IMR-90 (cell line): ENCODE results near the gene PDLIM1. TPM values are rescaled to one million over a fixed set of nuclear protein-coding genes. Genes with fewer than 3 reads are reported as not detected.

Experiments used
- ATAC-seq: fragments of 200-7000 bp; cut with Tn5 transposase; 2 replicates; pipeline ENCODE4 v1.9.1; 2020; ENCODE audit warnings: low read depth, mild to moderate bottlenecking, moderate library complexity
- BruUV-seq: library from RNA; stranded (reverse); fragments of 400-500 nt; replicated peaks from 2 replicates; lab custom pipeline; 2021; lab: Mats Ljungman, UMichigan
- CTCF ChIA-PET: fragments of 300-600 bp; formaldehyde crosslinking; extraction: SDS; loops from one replicate; lab custom pipeline; 2021; ENCODE audit warnings: antibody characterized with exemption; lab: Yijun Ruan, JAX
- POLR2A ChIA-PET: fragments of 300-600 bp; sonication (Branson Sonifier 250); formaldehyde crosslinking; loops from one replicate; lab custom pipeline; 2022; ENCODE audit warnings: antibody characterized with exemption; ENCODE audit not compliant: unreplicated experiment; lab: Charles Lee
- DNase-seq: peaks from one replicate; pipeline ENCODE4 v3.0.0; 2013
- H2AFZ ChIP-seq: replicated peaks from 2 replicates; pipeline ENCODE3; 2013; ENCODE audit warnings: low read length, mild to moderate bottlenecking; ENCODE audit not compliant: poor library complexity
- H2AK5ac ChIP-seq: 2 replicates; pipeline ENCODE4 v1.6.1; 2013; ENCODE audit warnings: low read depth, low read length, inconsistent platforms
- H2AK9ac ChIP-seq: replicated peaks from 2 replicates; pipeline ENCODE3; 2013; ENCODE audit warnings: mild to moderate bottlenecking, low read depth, low read length, moderate library complexity; ENCODE audit not compliant: poor library complexity
- H2BK120ac ChIP-seq: 2 replicates; pipeline ENCODE4 v1.6.1; 2013; ENCODE audit warnings: low read depth, low read length, inconsistent platforms
- H2BK15ac ChIP-seq: 3 replicates; pipeline ENCODE4 v1.6.1; 2013; ENCODE audit warnings: low read depth, low read length, inconsistent platforms
- H2BK20ac ChIP-seq: 2 replicates; pipeline ENCODE4 v1.6.1; 2013; ENCODE audit warnings: low read depth, mild to moderate bottlenecking, inconsistent platforms, low read length, moderate library complexity
- H2BK5ac ChIP-seq: 2 replicates; pipeline ENCODE4 v1.6.1; 2013; ENCODE audit warnings: mild to moderate bottlenecking, low read depth, low read length, inconsistent platforms; ENCODE audit not compliant: poor library complexity, severe bottlenecking
- H3K14ac ChIP-seq: replicated peaks from 2 replicates; pipeline ENCODE4 v1.6.1; 2013; ENCODE audit warnings: low read depth, low read length, inconsistent platforms
- H3K18ac ChIP-seq: 2 replicates; pipeline ENCODE4 v1.6.1; 2013; ENCODE audit warnings: low read depth, low read length, control low read depth
- H3K23ac ChIP-seq: 2 replicates; pipeline ENCODE4 v1.6.1; 2013; ENCODE audit warnings: low read depth, low read length, inconsistent platforms
- H3K27ac ChIP-seq: 2 replicates; pipeline ENCODE4 v1.5.1; 2013; ENCODE audit warnings: mild to moderate bottlenecking, control low read depth, low read length; ENCODE audit not compliant: insufficient read depth
- H3K27me3 ChIP-seq: 2 replicates; pipeline ENCODE4 v1.6.1; 2013; ENCODE audit warnings: low read length; ENCODE audit not compliant: control insufficient read depth, insufficient read depth
- H3K36me3 ChIP-seq: 2 replicates; pipeline ENCODE4 v1.6.1; 2013; ENCODE audit warnings: low read length, mixed read lengths; ENCODE audit not compliant: control insufficient read depth, insufficient read depth
- H3K4ac ChIP-seq: 2 replicates; pipeline ENCODE4 v1.6.1; 2013; ENCODE audit warnings: low read depth, low read length, inconsistent platforms
- H3K4me1 ChIP-seq: 2 replicates; pipeline ENCODE4 v1.6.1; 2013; ENCODE audit warnings: low read length, mixed read lengths; ENCODE audit not compliant: control insufficient read depth, insufficient read depth
- H3K4me2 ChIP-seq: 2 replicates; pipeline ENCODE4 v1.6.1; 2013; ENCODE audit warnings: low read depth, mild to moderate bottlenecking, control low read depth, low read length, moderate library complexity
- H3K4me3 ChIP-seq: 2 replicates; pipeline ENCODE4 v1.5.1; 2013; ENCODE audit warnings: low read depth, mild to moderate bottlenecking, control low read depth, low read length, moderate library complexity; ENCODE audit not compliant: insufficient read depth
- H3K56ac ChIP-seq: 2 replicates; pipeline ENCODE4 v1.6.1; 2013; ENCODE audit warnings: low read length, inconsistent platforms; ENCODE audit not compliant: insufficient read depth; ENCODE audit errors: extremely low read depth
- H3K79me1 ChIP-seq, 2 experiments: 2 replicates each; pipeline ENCODE4 v1.6.1; 2013; ENCODE audit warnings: low read length in 2 of 2, inconsistent platforms in 1 of 2, low read depth in 1 of 2
- H3K9ac ChIP-seq: 2 replicates; pipeline ENCODE4 v1.6.1; 2013; ENCODE audit warnings: low read depth, low read length, control low read depth
- H3K9me1 ChIP-seq: 2 replicates; pipeline ENCODE4 v1.6.1; 2013; ENCODE audit warnings: low read length, inconsistent platforms; ENCODE audit not compliant: insufficient read depth
- H3K9me3 ChIP-seq: 2 replicates; pipeline ENCODE4 v1.6.1; 2013; ENCODE audit warnings: low read length; ENCODE audit not compliant: control insufficient read depth, insufficient read depth
- H4K20me1 ChIP-seq: 2 replicates; pipeline ENCODE4 v1.6.1; 2013; ENCODE audit warnings: low read length, inconsistent platforms; ENCODE audit not compliant: insufficient read depth
- H4K5ac ChIP-seq: 2 replicates; pipeline ENCODE4 v1.6.1; 2013; ENCODE audit warnings: mild to moderate bottlenecking, low read depth, low read length, control low read depth
- H4K8ac ChIP-seq, 2 experiments: 2 replicates each; pipeline ENCODE4 v1.6.1; 2013; ENCODE audit warnings: low read depth in 2 of 2, low read length in 2 of 2, control low read depth in 1 of 2, inconsistent platforms in 1 of 2
- H4K91ac ChIP-seq: 2 replicates; pipeline ENCODE4 v1.6.1; 2013; ENCODE audit warnings: low read depth, low read length, inconsistent platforms; ENCODE audit not compliant: insufficient read depth
- MAZ ChIP-seq: IDR thresholded peaks from 2 replicates; pipeline ENCODE4 v1.6.1; 2012; ENCODE audit warnings: low read depth, mild to moderate bottlenecking, low read length, improper control_type of control experiment, moderate library complexity, borderline replicate concordance
- WGBS, 2 experiments: methylation state at CpG; one replicate each; pipeline versions ENCODE4 v1.1.5 to v1.1.7; 2013; ENCODE audit warnings: missing lambda C conversion rate in 2 of 2; ENCODE audit not compliant: insufficient read length in 1 of 2; ENCODE audit errors: extremely low coverage in 2 of 2; 5-methylcytosine and 5-hydroxymethylcytosine counted together
- dilution Hi-C: fragments of 300-500 bp; cut with HindIII; formaldehyde crosslinking; loops from one replicate; pipeline ENCODE4 v1.14.3; 2018; ENCODE audit warnings: low sequenced_read_pairs; ENCODE audit not compliant: unreplicated experiment
- in situ Hi-C: fragments of 300-500 bp; cut with MboI; formaldehyde crosslinking; loops from 3 replicates; pipeline ENCODE4 v1.14.3; 2019; ENCODE audit warnings: low sequenced_read_pairs, inconsistent platforms, mixed read lengths
- intact Hi-C: fragments of 100-400 bp; cut with micrococcal nuclease; formaldehyde crosslinking; loops from 2 replicates; pipeline ENCODE4 v1.10.0; 2022
- polyA plus RNA-seq, 3 experiments: library from polyadenylated mRNA; depleted of rRNA; stranded (reverse); fragments of >200 nt; gene quantifications; 2 replicates each; pipeline ENCODE4 v1.2.3, GENCODE V29; 2012; ENCODE audit warnings: low replicate concordance in 1 of 3
- total RNA-seq: library from RNA; depleted of rRNA; stranded (reverse); fragments of >200 nt; gene quantifications from 2 replicates; pipeline ENCODE4 v1.2.3, GENCODE V29; 2012

PDLIM1 gene
- total and polyA plus RNA-seq, 2 of the 4 experiments (the other 2 are of a cell fraction): 30.1 to 187 TPM

DNA sequence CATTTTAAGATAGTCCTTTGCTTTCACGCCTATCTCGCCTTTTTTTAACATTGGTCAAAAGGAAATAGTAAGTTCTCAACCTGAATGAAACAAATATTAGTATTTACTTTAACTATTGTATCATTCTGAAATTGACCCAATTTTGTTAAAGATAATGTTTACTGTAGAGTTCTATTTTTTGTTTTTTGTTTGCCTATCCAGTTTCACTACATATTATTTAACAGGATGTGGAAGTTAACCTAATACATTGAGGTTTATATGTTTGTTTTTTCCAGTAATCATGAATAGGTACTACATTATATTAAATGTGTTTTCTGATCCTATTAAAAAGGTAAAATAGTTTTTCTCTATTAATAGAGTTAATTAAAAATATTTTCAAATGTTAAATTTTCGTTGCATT lies 70.3 kb downstream of the PDLIM1 start:
- ChIA-PET POLR2A (no interaction called here), CTCF (no interaction called here)
- Histone ChIP-seq H3K36me3 (peaks cover 3% of the 10 kb centered on the region; the same call in 1 of the 2 replicates), H3K9ac (no peak overlapping the region), H3K27me3 (no peaks in the 10 kb centered on the region), H3K9me3 (no peaks in the 10 kb centered on the region; the same call in 1 of the 2 replicates), H3K18ac (no peak overlapping the region; the same call in 1 of the 2 replicates), H2BK5ac (peak overlapping the region; percentile 19), H4K91ac (no peak overlapping the region), H2BK120ac (no peak overlapping the region), H3K27ac (no peak overlapping the region), H4K8ac (no peak overlapping the region), H3K4me2 (no peak overlapping the region), H3K4me1 (peaks cover 10% of the 10 kb centered on the region), H2BK20ac (0 out of 2 replicates have a peak overlapping the region, but pooled peaks have one; percentile 23), H3K56ac (no peak overlapping the region), H3K79me1 (no peaks in the 10 kb centered on the region), H4K5ac (no peak overlapping the region; the same call in 1 of the 2 replicates), H2AK5ac (no peak overlapping the region), H2AFZ (no peak overlapping the region), H2BK15ac (no peak overlapping the region), H3K4ac (no peak overlapping the region), H3K4me3 (no peak overlapping the region), H3K9me1 (no peaks in the 10 kb centered on the region), H2AK9ac (no peak overlapping the region), H3K14ac (no peak overlapping the region), H3K23ac (no peak overlapping the region), H4K20me1 (no peaks in the 10 kb centered on the region)
- ATAC-seq (no peak), DNase-seq (no peak)
- no TSS peak for BruUV-seq
- dilution Hi-C loops: no loop called here
- no CpG with 5 or more reads among the region's 3 CpGs for WGBS, 2 experiments
- in situ Hi-C loops: no loop called here
- no peak for TF ChIP-seq MAZ
- intact Hi-C loops: no loop called here
